Measurements from ENCODE around the gene USP21. TPM values are rescaled to one million over a fixed set of nuclear protein-coding genes. Genes with fewer than 3 reads are reported as not detected.

Gene USP21
- total RNA-seq, 1 donor from 2014 or later: 6.7 TPM

DNA sequence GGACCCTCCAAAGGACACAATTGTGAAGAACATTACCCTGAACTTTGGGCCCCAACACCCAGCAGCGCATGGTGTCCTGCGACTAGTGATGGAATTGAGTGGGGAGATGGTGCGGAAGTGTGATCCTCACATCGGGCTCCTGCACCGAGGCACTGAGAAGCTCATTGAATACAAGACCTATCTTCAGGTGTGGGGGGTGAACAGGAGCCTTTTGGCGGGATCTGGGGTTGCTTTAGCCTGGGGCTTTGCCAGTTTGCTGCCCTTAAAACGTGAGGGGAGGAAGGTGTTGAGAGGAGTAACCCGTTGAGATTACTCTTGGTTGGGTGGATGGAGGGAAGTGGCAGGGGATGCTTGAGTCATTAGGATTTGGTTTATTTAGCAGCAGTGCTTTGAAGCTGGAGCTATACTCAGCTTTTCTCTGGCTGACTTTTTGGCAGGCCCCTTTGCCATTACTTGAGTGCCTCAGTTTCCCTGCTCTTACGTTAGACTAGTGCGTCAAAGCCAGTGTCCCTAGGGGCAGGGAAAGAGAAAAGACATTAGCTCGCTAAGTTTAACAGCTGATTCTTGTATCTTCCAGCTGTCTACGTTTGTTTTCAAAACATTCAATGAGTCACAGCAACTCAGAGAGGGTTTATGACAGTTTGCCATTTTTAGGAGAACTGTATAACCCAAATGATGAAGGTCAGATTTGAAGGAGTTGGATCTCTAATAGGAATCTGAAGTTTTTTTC, 47.3 kb downstream of the USP21 start:
- H3K4me3 ChIP-seq: no peak overlapping the region
- H3K4me3 Mint-ChIP-seq: no peak overlapping the region
- peaks cover 21% of the 10 kb centered on the region for H3F3A ChIP-seq (ENCODE audit: low read depth)
- TF ChIP-seq, protein P1, sequence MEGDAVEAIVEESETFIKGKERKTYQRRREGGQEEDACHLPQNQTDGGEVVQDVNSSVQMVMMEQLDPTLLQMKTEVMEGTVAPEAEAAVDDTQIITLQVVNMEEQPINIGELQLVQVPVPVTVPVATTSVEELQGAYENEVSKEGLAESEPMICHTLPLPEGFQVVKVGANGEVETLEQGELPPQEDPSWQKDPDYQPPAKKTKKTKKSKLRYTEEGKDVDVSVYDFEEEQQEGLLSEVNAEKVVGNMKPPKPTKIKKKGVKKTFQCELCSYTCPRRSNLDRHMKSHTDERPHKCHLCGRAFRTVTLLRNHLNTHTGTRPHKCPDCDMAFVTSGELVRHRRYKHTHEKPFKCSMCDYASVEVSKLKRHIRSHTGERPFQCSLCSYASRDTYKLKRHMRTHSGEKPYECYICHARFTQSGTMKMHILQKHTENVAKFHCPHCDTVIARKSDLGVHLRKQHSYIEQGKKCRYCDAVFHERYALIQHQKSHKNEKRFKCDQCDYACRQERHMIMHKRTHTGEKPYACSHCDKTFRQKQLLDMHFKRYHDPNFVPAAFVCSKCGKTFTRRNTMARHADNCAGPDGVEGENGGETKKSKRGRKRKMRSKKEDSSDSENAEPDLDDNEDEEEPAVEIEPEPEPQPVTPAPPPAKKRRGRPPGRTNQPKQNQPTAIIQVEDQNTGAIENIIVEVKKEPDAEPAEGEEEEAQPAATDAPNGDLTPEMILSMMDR (IDR thresholded peaks at IDR 0.05): no peak
- no peak for TF ChIP-seq EZH2 (IDR thresholded peaks at IDR 0.05)
- TF ChIP-seq EZH2phosphoT487 (IDR thresholded peaks at IDR 0.05): no peak
- no peak overlapping the region for H3K27ac Mint-ChIP-seq
- DNase-seq (ENCODE audit: low spot score): no peak
- H3K9me3 ChIP-seq (ENCODE audit: low read depth): no peaks in the 10 kb centered on the region
- H3K27ac ChIP-seq: no peak overlapping the region
- peaks cover 6% of the 10 kb centered on the region for H3K27me3 Mint-ChIP-seq (ENCODE audit: insufficient read depth, low read depth)
- no peaks in the 10 kb centered on the region for H3K27me3 ChIP-seq
- H3K9ac ChIP-seq: no peak overlapping the region
- peaks cover 21% of the 10 kb centered on the region for H3K36me3 ChIP-seq
- H3K4me1 Mint-ChIP-seq: peaks cover 25% of the 10 kb centered on the region
- H2AFZ ChIP-seq (replicated peaks): no peak overlapping the region
- H3K9me3 Mint-ChIP-seq: no peaks in the 10 kb centered on the region
- H4K20me1 ChIP-seq (ENCODE audit: low read depth): peaks cover 5% of the 10 kb centered on the region
- H3K4me1 ChIP-seq: peaks cover 11% of the 10 kb centered on the region
- H3K79me2 ChIP-seq (ENCODE audit: low read depth): peaks cover 29% of the 10 kb centered on the region
- peaks cover 24% of the 10 kb centered on the region for H3K36me3 Mint-ChIP-seq
- H3K4me2 ChIP-seq: no peak overlapping the region

DNA sequence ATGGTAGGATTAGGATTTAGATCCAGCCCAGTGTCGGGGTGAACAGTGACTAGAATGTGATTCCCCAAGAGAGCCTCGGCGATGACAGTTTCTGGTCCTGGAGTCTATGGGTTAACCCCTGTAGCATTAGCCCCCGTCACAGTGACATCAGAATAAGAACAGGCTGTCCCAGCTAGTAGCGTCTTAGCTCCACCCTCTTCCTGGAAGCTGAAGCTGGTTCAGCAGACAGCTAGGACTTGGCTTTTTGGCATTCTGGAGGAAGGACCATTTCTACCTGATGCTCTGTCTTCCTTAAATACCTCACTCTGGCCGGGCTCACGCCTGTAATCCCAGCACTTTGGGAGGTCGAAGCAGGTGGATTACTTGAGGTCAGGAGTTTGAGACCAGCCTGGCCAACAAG, 47.9 kb downstream of the USP21 start:
- H3K36me3 ChIP-seq: peaks cover 23% of the 10 kb centered on the region
- peaks cover 19% of the 10 kb centered on the region for H3K4me1 Mint-ChIP-seq
- peaks cover 5% of the 10 kb centered on the region for H4K20me1 ChIP-seq (ENCODE audit: low read depth)
- TF ChIP-seq EZH2phosphoT487 (IDR thresholded peaks at IDR 0.05) (no peak), EZH2 (IDR thresholded peaks at IDR 0.05) (no peak)
- TF ChIP-seq, protein P1 (IDR thresholded peaks at IDR 0.05): no peak
- peaks cover 6% of the 10 kb centered on the region for H3K27me3 Mint-ChIP-seq (ENCODE audit: insufficient read depth, low read depth)
- no peaks in the 10 kb centered on the region for H3K9me3 Mint-ChIP-seq
- no peak overlapping the region for H3K9ac ChIP-seq
- H3K36me3 Mint-ChIP-seq: peaks cover 27% of the 10 kb centered on the region
- no peak overlapping the region for H3K4me3 ChIP-seq
- peaks cover 19% of the 10 kb centered on the region for H3F3A ChIP-seq (ENCODE audit: low read depth)
- no peaks in the 10 kb centered on the region for H3K27me3 ChIP-seq
- H3K4me3 Mint-ChIP-seq: no peak overlapping the region
- H3K4me1 ChIP-seq: peaks cover 8% of the 10 kb centered on the region
- H3K27ac Mint-ChIP-seq: no peak overlapping the region
- H3K79me2 ChIP-seq (ENCODE audit: low read depth): peaks cover 29% of the 10 kb centered on the region
- H3K4me2 ChIP-seq: no peak overlapping the region
- H3K9me3 ChIP-seq (ENCODE audit: low read depth): no peaks in the 10 kb centered on the region
- no peak overlapping the region for H2AFZ ChIP-seq (replicated peaks)
- no peak for DNase-seq (ENCODE audit: low spot score)
- no peak overlapping the region for H3K27ac ChIP-seq

DNA sequence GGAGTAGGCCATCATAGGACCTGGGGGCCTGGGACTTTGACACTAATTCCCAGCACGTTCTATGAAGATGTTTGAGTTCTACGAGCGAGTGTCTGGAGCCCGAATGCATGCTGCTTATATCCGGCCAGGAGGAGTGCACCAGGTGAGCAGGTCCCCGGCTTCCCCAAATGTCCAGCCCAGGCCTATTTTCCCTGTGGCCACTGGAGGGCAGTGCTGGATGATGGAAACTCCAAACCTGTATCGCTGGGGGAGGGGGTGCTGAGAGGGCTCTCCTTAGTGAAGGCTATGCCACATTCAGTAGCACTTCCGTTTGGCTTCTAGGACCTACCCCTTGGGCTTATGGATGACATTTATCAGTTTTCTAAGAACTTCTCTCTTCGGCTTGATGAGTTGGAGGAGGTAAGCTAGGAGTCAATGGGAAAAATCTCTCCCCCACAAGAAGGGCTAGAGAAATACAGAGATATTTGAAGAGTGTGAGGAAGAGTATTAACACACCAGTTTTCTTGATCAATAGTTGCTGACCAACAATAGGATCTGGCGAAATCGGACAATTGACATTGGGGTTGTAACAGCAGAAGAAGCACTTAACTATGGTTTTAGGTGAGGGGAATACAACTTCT, 50.6 kb downstream of the USP21 start:
- H3K36me3 Mint-ChIP-seq: peaks cover 37% of the 10 kb centered on the region
- H3K9me3 Mint-ChIP-seq: no peaks in the 10 kb centered on the region
- peaks cover 6% of the 10 kb centered on the region for H3K27me3 Mint-ChIP-seq (ENCODE audit: insufficient read depth, low read depth)
- H3K4me1 Mint-ChIP-seq: peaks cover 5% of the 10 kb centered on the region
- Histone ChIP-seq H3F3A (ENCODE audit: low read depth) (peaks cover 28% of the 10 kb centered on the region), H3K27ac (no peak overlapping the region), H3K9me3 (ENCODE audit: low read depth) (no peaks in the 10 kb centered on the region), H3K36me3 (peaks cover 13% of the 10 kb centered on the region), H3K4me3 (no peak overlapping the region), H3K79me2 (ENCODE audit: low read depth) (peaks cover 3% of the 10 kb centered on the region), H4K20me1 (ENCODE audit: low read depth) (peaks cover 5% of the 10 kb centered on the region), H3K9ac (no peak overlapping the region), H3K27me3 (no peaks in the 10 kb centered on the region), H2AFZ (replicated peaks) (no peak overlapping the region), H3K4me2 (no peak overlapping the region), H3K4me1 (no peaks in the 10 kb centered on the region)
- no peak overlapping the region for H3K27ac Mint-ChIP-seq
- no peak for TF ChIP-seq EZH2 (IDR thresholded peaks at IDR 0.05)
- TF ChIP-seq EZH2phosphoT487 (IDR thresholded peaks at IDR 0.05): no peak
- TF ChIP-seq, protein P1 (IDR thresholded peaks at IDR 0.05): peak; percentile 97
- no peak overlapping the region for H3K4me3 Mint-ChIP-seq
- peak; percentile 90 for DNase-seq (ENCODE audit: low spot score)
